DOHH2 (cell line): ENCODE results near the gene FNDC10.

Experiments used
- H3F3A ChIP-seq: fragments of 200-600 bp; sonication (generic), shearing (Covaris generic); 2 replicates; pipeline ENCODE4 v1.6.0; 2016; ENCODE audit warnings: antibody characterized with exemption, mild to moderate bottlenecking; ENCODE audit not compliant: control insufficient read depth, insufficient read depth
- H3K27ac ChIP-seq: fragments of 200-600 bp; sonication (generic); 2 replicates; pipeline ENCODE4 v1.5.1; 2014; ENCODE audit warnings: low read depth, mild to moderate bottlenecking, low read length, moderate library complexity
- H3K27me3 ChIP-seq: fragments of 200-600 bp; sonication (generic); 2 replicates; pipeline ENCODE4 v1.6.1; 2014; ENCODE audit warnings: mild to moderate bottlenecking, low read length, mixed read lengths; ENCODE audit not compliant: control insufficient read depth
- H3K36me3 ChIP-seq: fragments of 200-600 bp; sonication (generic); 2 replicates; pipeline ENCODE4 v1.6.1; 2014; ENCODE audit warnings: mild to moderate bottlenecking, low read length, moderate library complexity, mixed read lengths; ENCODE audit not compliant: control insufficient read depth
- H3K4me1 ChIP-seq: fragments of 200-600 bp; sonication (generic); 2 replicates; pipeline ENCODE4 v1.6.1; 2014; ENCODE audit warnings: mild to moderate bottlenecking, low read length, mixed read lengths; ENCODE audit not compliant: control insufficient read depth
- H3K4me2 ChIP-seq: fragments of 200-600 bp; sonication (generic); 2 replicates; pipeline ENCODE4 v1.6.0; 2014; ENCODE audit warnings: mild to moderate bottlenecking, low read length, moderate library complexity
- H3K4me3 ChIP-seq: fragments of 200-600 bp; sonication (generic); 2 replicates; pipeline ENCODE4 v1.5.1; 2014; ENCODE audit warnings: mild to moderate bottlenecking, low read length, mixed read lengths
- H3K79me2 ChIP-seq: fragments of 200-600 bp; sonication (generic); 2 replicates; pipeline ENCODE4 v1.6.1; 2014; ENCODE audit warnings: mild to moderate bottlenecking, low read length, mixed read lengths; ENCODE audit not compliant: control insufficient read depth
- H3K9me2 ChIP-seq: fragments of 200-600 bp; sonication (generic); replicated peaks from 2 replicates; pipeline ENCODE4 v1.6.1; 2014; ENCODE audit warnings: mild to moderate bottlenecking, low read length, mixed read lengths; ENCODE audit not compliant: control insufficient read depth
- H3K9me3 ChIP-seq: fragments of 200-600 bp; sonication (generic); 2 replicates; pipeline ENCODE4 v1.6.1; 2014; ENCODE audit warnings: antibody characterized with exemption, low read length, mixed read lengths; ENCODE audit not compliant: control insufficient read depth, insufficient read depth
- H4K20me1 ChIP-seq: fragments of 200-600 bp; sonication (generic); 2 replicates; pipeline ENCODE4 v1.6.0; 2014; ENCODE audit warnings: low read depth, mild to moderate bottlenecking, antibody characterized with exemption, low read length, moderate library complexity; ENCODE audit not compliant: control insufficient read depth, insufficient read depth
- CTCF ChIP-seq: fragments of 200-600 bp; sonication (generic); IDR thresholded peaks from one replicate; pipeline ENCODE4 v1.5.1; 2014; ENCODE audit warnings: antibody characterized with exemption, mild to moderate bottlenecking, low read depth, low read length; ENCODE audit not compliant: poor library complexity, severe bottlenecking
- EZH2phosphoT487 ChIP-seq: fragments of 200-600 bp; sonication (generic); IDR thresholded peaks from 2 replicates; pipeline ENCODE4 v1.6.1; 2017; ENCODE audit warnings: borderline replicate concordance, mild to moderate bottlenecking, antibody characterized with exemption, low read length, moderate library complexity, mixed read lengths

The FNDC10 gene

GRCh38 chr1:1556505-1556904 is 43.4 kb downstream of the FNDC10 start:
- Histone ChIP-seq H3F3A (no peaks in the 10 kb centered on the region), H3K79me2 (peaks cover 56% of the 10 kb centered on the region), H3K9me3 (no peaks in the 10 kb centered on the region), H3K27me3 (no peaks in the 10 kb centered on the region), H3K36me3 (peaks cover 25% of the 10 kb centered on the region), H3K27ac (no peak overlapping the region), H3K9me2 (no peaks in the 10 kb centered on the region), H4K20me1 (no peaks in the 10 kb centered on the region; the same call in 1 of the 2 replicates), H3K4me3 (no peak overlapping the region), H3K4me2 (no peak overlapping the region), H3K4me1 (peaks cover 4% of the 10 kb centered on the region; the same call in 1 of the 2 replicates)
- TF ChIP-seq EZH2phosphoT487 (no peak), CTCF (no peak)

- Histone ChIP-seq H3K4me2 (no peak overlapping the region), H3K36me3 (peaks cover 19% of the 10 kb centered on the region; the same call in 1 of the 2 replicates), H4K20me1 (no peaks in the 10 kb centered on the region; the same call in 1 of the 2 replicates), H3K27ac (no peak overlapping the region), H3F3A (no peaks in the 10 kb centered on the region), H3K79me2 (peaks cover 64% of the 10 kb centered on the region), H3K4me3 (no peak overlapping the region), H3K9me2 (no peaks in the 10 kb centered on the region), H3K9me3 (no peaks in the 10 kb centered on the region), H3K4me1 (peaks cover 4% of the 10 kb centered on the region; the same call in 1 of the 2 replicates), H3K27me3 (no peaks in the 10 kb centered on the region)
- TF ChIP-seq EZH2phosphoT487 (no peak), CTCF (no peak)
Observed at GRCh38 chr1:1554926-1555915, 44.7 kb downstream of the FNDC10 start.

GRCh38 chr1:1554550-1554925 is 45.4 kb downstream of the FNDC10 start:
- Histone ChIP-seq H3K27me3 (no peaks in the 10 kb centered on the region), H3K79me2 (peaks cover 61% of the 10 kb centered on the region), H3F3A (no peaks in the 10 kb centered on the region), H3K9me3 (no peaks in the 10 kb centered on the region), H3K36me3 (peaks cover 13% of the 10 kb centered on the region; the same call in 1 of the 2 replicates), H3K4me3 (no peak overlapping the region), H4K20me1 (no peaks in the 10 kb centered on the region; the same call in 1 of the 2 replicates), H3K9me2 (no peaks in the 10 kb centered on the region), H3K27ac (no peak overlapping the region), H3K4me1 (peaks cover 4% of the 10 kb centered on the region; the same call in 1 of the 2 replicates), H3K4me2 (no peak overlapping the region)
- TF ChIP-seq CTCF (no peak), EZH2phosphoT487 (no peak)
